H9 (cell line): ENCODE data around the gene SPX. TPM values are rescaled to one million over a fixed set of nuclear protein-coding genes. Genes with fewer than 3 reads are reported as not detected.

Experiments
- DNase-seq: peaks from one replicate; pipeline ENCODE4 v3.0.0-alpha.2; 2017
- H2AFZ ChIP-seq: one replicate; pipeline ENCODE4 v1.6.1; 2013; ENCODE audit warnings: mild to moderate bottlenecking, low read length, control low read depth, moderate library complexity
- H2AK5ac ChIP-seq: 2 replicates; pipeline ENCODE4 v1.6.1; 2013; ENCODE audit warnings: low read length, control low read depth, mixed read lengths; ENCODE audit not compliant: insufficient read length
- H2BK120ac ChIP-seq: one replicate; pipeline ENCODE4 v1.6.1; 2013; ENCODE audit warnings: low read depth, mild to moderate bottlenecking, low read length, control low read depth, inconsistent platforms; ENCODE audit not compliant: poor library complexity, severe bottlenecking
- H2BK12ac ChIP-seq: 2 replicates; pipeline ENCODE4 v1.6.1; 2013; ENCODE audit warnings: low read length, control low read depth, mixed read lengths, low read depth; ENCODE audit not compliant: insufficient read length
- H2BK15ac ChIP-seq: 2 replicates; pipeline ENCODE4 v1.6.1; 2013; ENCODE audit warnings: low read depth, low read length, control low read depth
- H2BK20ac ChIP-seq: one replicate; pipeline ENCODE4 v1.6.1; 2013; ENCODE audit warnings: low read depth, mild to moderate bottlenecking, low read length, control low read depth, inconsistent platforms; ENCODE audit not compliant: poor library complexity, severe bottlenecking
- H2BK5ac ChIP-seq: 2 replicates; pipeline ENCODE4 v1.6.1; 2013; ENCODE audit warnings: low read length, control low read depth, mixed read lengths; ENCODE audit not compliant: insufficient read length
- H3K14ac ChIP-seq: 2 replicates; pipeline ENCODE4 v1.6.1; 2013; ENCODE audit warnings: low read length, control low read depth; ENCODE audit not compliant: insufficient read depth
- H3K18ac ChIP-seq: 2 replicates; pipeline ENCODE4 v1.6.1; 2013; ENCODE audit warnings: low read depth, mild to moderate bottlenecking, mixed read lengths, low read length, control low read depth; ENCODE audit not compliant: insufficient read length
- H3K23ac ChIP-seq: 2 replicates; pipeline ENCODE4 v1.6.1; 2013; ENCODE audit warnings: low read length, control low read depth, mixed read lengths, low read depth; ENCODE audit not compliant: insufficient read length
- H3K23me2 ChIP-seq: 2 replicates; pipeline ENCODE4 v1.6.1; 2013; ENCODE audit warnings: low read depth, mild to moderate bottlenecking, mixed read lengths, low read length, control low read depth; ENCODE audit not compliant: insufficient read length, poor library complexity, severe bottlenecking
- H3K27ac ChIP-seq: 2 replicates; pipeline ENCODE4 v1.5.1; 2013; ENCODE audit warnings: low read length, control low read depth, mixed read lengths, low read depth; ENCODE audit not compliant: insufficient read length
- H3K27me3 ChIP-seq: 2 replicates; pipeline ENCODE4 v1.6.1; 2013; ENCODE audit warnings: low read length, control low read depth, inconsistent platforms; ENCODE audit not compliant: insufficient read depth
- H3K4ac ChIP-seq: 2 replicates; pipeline ENCODE4 v1.6.1; 2013; ENCODE audit warnings: low read depth, mild to moderate bottlenecking, control low read depth, inconsistent platforms, low read length, moderate library complexity
- H3K4me1 ChIP-seq: 2 replicates; pipeline ENCODE4 v1.6.1; 2013; ENCODE audit warnings: low read length, control low read depth, inconsistent platforms; ENCODE audit not compliant: insufficient read depth
- H3K4me2 ChIP-seq: 2 replicates; pipeline ENCODE4 v1.6.1; 2013; ENCODE audit warnings: low read length, control low read depth, mixed read lengths; ENCODE audit not compliant: insufficient read length, insufficient read depth
- H3K56ac ChIP-seq: 2 replicates; pipeline ENCODE4 v1.6.1; 2013; ENCODE audit warnings: low read depth, mild to moderate bottlenecking, mixed read lengths, low read length, control low read depth; ENCODE audit not compliant: insufficient read length
- H3K79me1 ChIP-seq: 2 replicates; pipeline ENCODE4 v1.6.1; 2013; ENCODE audit warnings: low read depth, mild to moderate bottlenecking, moderate library complexity, low read length, control low read depth, inconsistent platforms; ENCODE audit not compliant: insufficient read depth, poor library complexity, severe bottlenecking
- H3K79me2 ChIP-seq: 2 replicates; pipeline ENCODE4 v1.6.1; 2013; ENCODE audit warnings: low read length, control low read depth, inconsistent platforms; ENCODE audit not compliant: insufficient read depth
- H3K9ac ChIP-seq: 2 replicates; pipeline ENCODE4 v1.6.1; 2013; ENCODE audit warnings: low read length, control low read depth, mixed read lengths; ENCODE audit not compliant: insufficient read length; ENCODE audit errors: extremely low read depth
- H3K9me3 ChIP-seq: one replicate; pipeline ENCODE4 v1.6.1; 2013; ENCODE audit warnings: low read depth, low read length, inconsistent platforms; ENCODE audit not compliant: control insufficient read depth
- H3T11ph ChIP-seq: one replicate; pipeline ENCODE4 v1.6.1; 2013; ENCODE audit warnings: mild to moderate bottlenecking, low read length, control low read depth, inconsistent platforms
- H4K20me1 ChIP-seq: one replicate; pipeline ENCODE4 v1.6.1; 2013; ENCODE audit not compliant: control insufficient read depth, insufficient read length, insufficient read depth
- H4K5ac ChIP-seq: 2 replicates; pipeline ENCODE4 v1.6.1; 2013; ENCODE audit warnings: low read depth, mild to moderate bottlenecking, mixed read lengths, low read length, control low read depth; ENCODE audit not compliant: insufficient read length
- H4K8ac ChIP-seq: replicated peaks from 2 replicates; pipeline ENCODE4 v1.6.1; 2013; ENCODE audit warnings: low read length, control low read depth, mixed read lengths, low read depth; ENCODE audit not compliant: insufficient read length
- H4K91ac ChIP-seq: 2 replicates; pipeline ENCODE4 v1.6.1; 2013; ENCODE audit warnings: low read depth, mild to moderate bottlenecking, moderate library complexity, mixed read lengths, low read length, control low read depth; ENCODE audit not compliant: insufficient read length
- H3K27ac Mint-ChIP-seq, 3 experiments: 2 replicates in 2 of 3; 3 replicates in 1 of 3; pipeline ENCODE4 v1.8.0; 2020 to 2021; ENCODE audit warnings: mixed read lengths in 3 of 3, mild to moderate bottlenecking in 1 of 3, moderate library complexity in 1 of 3
- H3K27me3 Mint-ChIP-seq: 2 replicates; pipeline ENCODE4 v1.8.0; 2021; ENCODE audit warnings: low read depth, mild to moderate bottlenecking, moderate library complexity, mixed read lengths
- H3K36me3 Mint-ChIP-seq, 3 experiments: 2 replicates in 2 of 3; 3 replicates in 1 of 3; pipeline ENCODE4 v1.8.0; 2020 to 2021; ENCODE audit warnings: low read depth in 3 of 3, mixed read lengths in 3 of 3; ENCODE audit not compliant: insufficient read depth in 1 of 3
- H3K4me1 Mint-ChIP-seq, 2 experiments: 2 replicates each; pipeline ENCODE4 v1.8.0; 2020; ENCODE audit warnings: mixed read lengths in 2 of 2
- H3K4me3 Mint-ChIP-seq, 2 experiments: 2 replicates in 1 of 2; 3 replicates in 1 of 2; pipeline ENCODE4 v1.8.0; 2020 to 2021; ENCODE audit warnings: mild to moderate bottlenecking in 2 of 2, mixed read lengths in 2 of 2, moderate library complexity in 1 of 2
- H3K9me3 Mint-ChIP-seq, 2 experiments: 2 replicates in 1 of 2; 3 replicates in 1 of 2; pipeline ENCODE4 v1.8.0; 2020; ENCODE audit warnings: mild to moderate bottlenecking in 2 of 2, mixed read lengths in 2 of 2, moderate library complexity in 1 of 2
- WGBS: extraction: QIAGEN DNeasy Blood & Tissue Kit; methylation state at CpG from one replicate; pipeline ENCODE4 v1.1.7; 2013; ENCODE audit warnings: missing lambda C conversion rate, low lambda C conversion rate, mixed read lengths; ENCODE audit not compliant: insufficient read length; ENCODE audit errors: extremely low coverage; 5-methylcytosine and 5-hydroxymethylcytosine counted together
- total RNA-seq: library from RNA; stranded (reverse); gene quantifications from 2 replicates; pipeline ENCODE4 v1.2.1, GENCODE V29; 2021
- TF ChIP-seq, protein P1 (sequence below): fragments of 200-600 bp; sonication (generic); conservative IDR thresholded peaks from 3 replicates; pipeline ENCODE4 v1.8.0; 2021; ENCODE audit warnings: antibody characterized with exemption, mild to moderate bottlenecking

SPX gene
- total RNA-seq, 1 experiment from 2014 or later = 0.35 TPM

DNA sequence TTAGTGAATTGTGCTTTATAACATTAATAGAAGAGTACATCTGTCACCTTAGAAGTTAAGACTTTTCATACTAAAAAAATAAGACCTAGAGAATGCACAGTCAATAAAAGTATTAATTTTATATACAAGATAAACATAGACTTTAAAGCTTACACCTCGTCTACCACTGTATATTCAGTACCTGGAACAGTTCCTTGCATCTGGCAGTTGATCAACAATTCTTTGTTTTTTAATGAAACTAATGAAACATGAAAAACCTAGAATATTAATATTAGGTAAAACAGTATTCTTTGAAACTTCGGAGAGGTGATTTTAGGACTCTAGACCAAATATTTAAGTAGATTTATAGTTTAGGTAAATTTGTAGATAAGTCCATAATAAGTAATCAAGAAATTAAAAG lies 20.2 kb upstream of the SPX start:
- H3K9ac ChIP-seq = no peak overlapping the region
- no peak overlapping the region for H3K23ac ChIP-seq
- no CpG with 5 or more reads among the region's 2 CpGs for WGBS
- no peaks in the 10 kb centered on the region for H3K9me3 ChIP-seq
- H2BK120ac ChIP-seq = no peak overlapping the region
- H3K4me3 Mint-ChIP-seq = no peak overlapping the region
- no peak overlapping the region for H3K14ac ChIP-seq
- H2BK15ac ChIP-seq = no peak overlapping the region
- H3K9me3 Mint-ChIP-seq = no peaks in the 10 kb centered on the region
- H3K4me2 ChIP-seq = no peak overlapping the region
- H3K4ac ChIP-seq = no peak overlapping the region
- H3K4me1 ChIP-seq = no peaks in the 10 kb centered on the region
- no peak overlapping the region for H4K91ac ChIP-seq
- TF ChIP-seq, protein P1, sequence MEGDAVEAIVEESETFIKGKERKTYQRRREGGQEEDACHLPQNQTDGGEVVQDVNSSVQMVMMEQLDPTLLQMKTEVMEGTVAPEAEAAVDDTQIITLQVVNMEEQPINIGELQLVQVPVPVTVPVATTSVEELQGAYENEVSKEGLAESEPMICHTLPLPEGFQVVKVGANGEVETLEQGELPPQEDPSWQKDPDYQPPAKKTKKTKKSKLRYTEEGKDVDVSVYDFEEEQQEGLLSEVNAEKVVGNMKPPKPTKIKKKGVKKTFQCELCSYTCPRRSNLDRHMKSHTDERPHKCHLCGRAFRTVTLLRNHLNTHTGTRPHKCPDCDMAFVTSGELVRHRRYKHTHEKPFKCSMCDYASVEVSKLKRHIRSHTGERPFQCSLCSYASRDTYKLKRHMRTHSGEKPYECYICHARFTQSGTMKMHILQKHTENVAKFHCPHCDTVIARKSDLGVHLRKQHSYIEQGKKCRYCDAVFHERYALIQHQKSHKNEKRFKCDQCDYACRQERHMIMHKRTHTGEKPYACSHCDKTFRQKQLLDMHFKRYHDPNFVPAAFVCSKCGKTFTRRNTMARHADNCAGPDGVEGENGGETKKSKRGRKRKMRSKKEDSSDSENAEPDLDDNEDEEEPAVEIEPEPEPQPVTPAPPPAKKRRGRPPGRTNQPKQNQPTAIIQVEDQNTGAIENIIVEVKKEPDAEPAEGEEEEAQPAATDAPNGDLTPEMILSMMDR = no peak
- H3K4me1 Mint-ChIP-seq = peaks cover 6 to 9% of the 10 kb centered on the region in 2 experiments
- peaks cover 0 to 23% (median 14%) of the 10 kb centered on the region in 3 experiments; a peak in 5 of 7 replicates for H3K36me3 Mint-ChIP-seq
- H3K27ac ChIP-seq = no peak overlapping the region
- no peaks in the 10 kb centered on the region for H3K27me3 Mint-ChIP-seq
- no peak overlapping the region for H3K18ac ChIP-seq
- H2AK5ac ChIP-seq = no peak overlapping the region
- H2AFZ ChIP-seq = no peak overlapping the region
- no peak overlapping the region for H4K5ac ChIP-seq
- H3T11ph ChIP-seq = no peak overlapping the region
- H2BK12ac ChIP-seq = no peak overlapping the region
- H4K8ac ChIP-seq = no peak overlapping the region
- peaks cover 3% of the 10 kb centered on the region for H3K79me1 ChIP-seq
- no peak overlapping the region for H3K56ac ChIP-seq
- peaks cover 13% of the 10 kb centered on the region; the same call in 1 of the 2 replicates for H3K79me2 ChIP-seq
- DNase-seq = no peak
- no peaks in the 10 kb centered on the region for H3K27me3 ChIP-seq
- peaks cover 1% of the 10 kb centered on the region for H4K20me1 ChIP-seq
- H2BK20ac ChIP-seq = no peak overlapping the region
- H3K27ac Mint-ChIP-seq = no peak overlapping the region
- H3K23me2 ChIP-seq = peaks cover 6% of the 10 kb centered on the region
- H2BK5ac ChIP-seq = no peak overlapping the region
